Activated CD4-positive, alpha-beta T cell treated with anti-CD3 and anti-CD28 coated beads, Interleukin-10, Interleukin-2, amounts not matched to agents 100 ng/mL and 50 ng/mL, durations not matched to agents 16 hours and 8 hours (primary cell): ENCODE measurements around the gene NDUFAF7.
"Not testable (repeated sequence)": the region's sequence is repeated elsewhere in the genome, so short reads cannot be mapped to it uniquely, and the experiment has no call there.

Experiments
- DNase-seq: peaks from one replicate; pipeline ENCODE4 v3.0.0-alpha.2; 2020

NDUFAF7 gene

DNA sequence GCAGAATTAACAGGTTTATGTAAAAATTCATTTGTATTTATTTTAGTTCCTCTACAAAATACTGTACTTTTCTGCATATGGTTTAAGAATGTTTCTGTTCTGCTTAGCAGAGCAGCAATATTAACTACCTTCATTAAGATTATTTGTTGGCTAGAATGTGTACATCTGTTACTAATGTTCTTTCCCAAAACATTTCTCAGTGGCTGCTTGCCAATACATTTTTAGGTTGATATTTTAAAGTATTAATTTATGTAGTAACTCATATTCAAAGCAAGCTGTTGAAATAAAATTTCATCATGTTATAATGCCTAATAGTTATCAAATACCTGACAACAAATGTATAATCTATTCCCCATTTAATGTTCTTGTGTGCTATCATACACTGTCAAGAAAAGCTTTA, 52.9 kb downstream of the NDUFAF7 start:
- no peak for DNase-seq

DNA sequence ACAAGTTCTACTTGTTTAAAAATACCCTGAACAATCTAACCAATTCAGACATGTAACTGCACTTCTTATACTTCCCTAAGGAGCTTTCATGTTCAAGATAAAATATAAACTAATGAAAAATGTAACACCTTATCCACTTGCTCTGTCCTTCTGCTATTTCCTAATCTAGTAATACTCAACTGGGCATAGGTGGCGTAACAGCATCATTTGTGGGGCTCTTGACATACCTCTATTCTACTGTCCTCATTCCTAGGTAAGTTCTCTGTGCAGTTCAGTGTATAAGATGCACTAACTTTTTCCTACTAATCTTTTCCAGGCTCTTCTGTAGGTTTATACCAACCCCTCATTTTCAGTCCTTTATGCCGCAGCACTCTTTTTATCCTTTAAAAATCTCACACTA, 56.5 kb downstream of the NDUFAF7 start:
- DNase-seq: peak; percentile 20

DNA sequence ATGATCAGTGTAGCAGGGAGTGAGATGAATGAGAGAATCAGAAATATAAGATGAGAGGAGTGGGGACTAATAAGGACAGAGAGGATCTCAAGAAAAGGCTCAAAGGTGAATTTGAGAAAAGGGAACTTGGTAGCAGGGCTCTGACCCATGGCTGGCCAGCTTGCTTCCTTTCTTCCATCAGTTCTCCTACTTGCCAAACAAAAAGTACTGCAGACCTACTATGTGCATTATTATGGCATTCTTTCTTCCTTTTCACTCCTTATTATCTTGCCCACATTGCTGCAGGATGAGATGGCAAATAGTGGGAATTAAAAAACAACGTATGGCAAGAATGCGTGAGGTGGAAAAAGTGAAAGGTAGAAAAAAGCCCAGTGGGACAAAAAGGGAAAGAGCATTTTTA, 60.2 kb downstream of the NDUFAF7 start:
- DNase-seq: no peak

DNA sequence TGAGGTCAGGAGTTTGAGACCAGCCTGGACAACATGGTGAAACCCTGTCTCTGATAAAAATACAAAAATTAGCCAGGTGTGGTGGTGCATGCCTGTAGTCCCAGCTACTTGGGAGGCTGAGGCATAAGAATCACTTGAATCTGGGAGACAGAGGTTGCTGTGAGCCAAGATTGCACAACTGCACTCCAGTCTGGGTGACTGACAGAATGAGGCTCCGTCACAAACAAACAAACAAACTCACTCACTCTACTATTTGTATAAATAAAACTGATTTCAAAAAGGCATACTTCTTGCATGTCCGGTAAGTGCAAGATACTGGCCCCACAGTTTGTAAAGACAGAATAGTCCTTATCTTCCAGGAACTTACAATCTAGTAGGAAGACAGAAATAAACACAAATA, 63.4 kb downstream of the NDUFAF7 start:
- DNase-seq: not testable (repeated sequence)

- DNase-seq: no peak
Observed at GRCh38 chr2:37295469-37296073, 64.1 kb downstream of the NDUFAF7 start.

DNA sequence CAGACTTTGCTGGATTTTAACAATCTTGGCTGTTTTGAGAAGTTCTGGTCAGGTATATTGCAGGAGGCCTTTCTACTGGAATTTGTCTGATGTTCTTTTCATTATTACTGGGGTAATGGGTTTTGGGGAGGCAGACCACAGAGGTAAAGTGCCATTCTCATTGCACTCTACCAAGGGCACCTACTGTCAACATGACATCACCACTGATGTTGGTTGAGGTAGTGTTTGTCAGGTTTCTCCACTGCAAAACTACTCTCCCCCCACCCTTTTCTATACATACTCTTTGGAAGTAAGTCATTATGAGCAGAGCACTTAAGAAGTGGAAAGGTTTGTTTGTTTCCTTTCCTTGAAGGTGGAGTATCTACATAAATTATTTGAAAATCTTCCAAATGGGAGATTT, 66.2 kb downstream of the NDUFAF7 start:
- no peak for DNase-seq
